HCT116 (cell line): ENCODE measurements around the gene OSBPL8. TPM values are rescaled to one million over a fixed set of nuclear protein-coding genes. Genes with fewer than 3 reads are reported as not detected.

ENCODE experiments used
- ATAC-seq: fragments of 200-7000 bp; cut with Tn5 transposase; 2 replicates; pipeline ENCODE4 v1.9.1; 2020; ENCODE audit warnings: mild to moderate bottlenecking, moderate library complexity
- BruUV-seq: library from RNA; stranded (reverse); fragments of 400-500 nt; replicated peaks from 2 replicates; lab custom pipeline; 2021; lab: Mats Ljungman, UMichigan
- CTCF ChIA-PET: fragments of 300-600 bp; sonication (Branson Sonifier 250); formaldehyde crosslinking; loops from one replicate; lab custom pipeline; 2021; ENCODE audit warnings: antibody characterized with exemption; lab: Charles Lee
- POLR2A ChIA-PET: fragments of 300-600, 350-600 bp; sonication (Branson Sonifier 250); formaldehyde crosslinking; loops from one replicate; lab custom pipeline; 2021; ENCODE audit warnings: antibody characterized with exemption; lab: Charles Lee
- RAD21 ChIA-PET, 2 experiments: fragments of 300-600 bp; sonication (Branson Sonifier 250); formaldehyde crosslinking; loops; one replicate each; lab custom pipeline; 2023; ENCODE audit warnings: low total read pairs in 2 of 2; ENCODE audit not compliant: uncharacterized antibody in 2 of 2, unreplicated experiment in 2 of 2, low non-redundant PET in 1 of 2; lab: Charles Lee
- DNase-seq: peaks from one replicate; pipeline ENCODE4 v3.0.0-alpha.2; 2010; ENCODE audit warnings: low read depth, low spot score
- H2AFZ ChIP-seq: fragments of 200-600 bp; shearing (Covaris generic), sonication (generic); 2 replicates; pipeline ENCODE4 v1.6.1; 2017; ENCODE audit warnings: low read depth, mixed run types, mixed read lengths, antibody characterized with exemption, low read length; ENCODE audit not compliant: poor library complexity, severe bottlenecking
- H3K27ac ChIP-seq: 2 replicates; pipeline ENCODE4 v1.5.1; 2012; ENCODE audit warnings: low read depth, low read length
- H3K27me3 ChIP-seq: fragments of 200-600 bp; sonication (generic); 2 replicates; pipeline ENCODE4 v1.6.1; 2016; ENCODE audit warnings: mixed run types, low read length, mixed read lengths; ENCODE audit not compliant: insufficient read depth
- H3K36me3 ChIP-seq, 2 experiments: fragments of 200-500 bp in 1 of 2; fragments of 200-600 bp in 1 of 2; sonication (Bioruptor generic) in 1 of 2; sonication (generic) in 1 of 2; 2 replicates each; pipeline versions ENCODE4 v1.5.1 to v1.6.1; 2014 to 2016; ENCODE audit warnings: low read length in 2 of 2, inconsistent platforms in 1 of 2, mixed read lengths in 1 of 2, mixed run types in 1 of 2; ENCODE audit not compliant: insufficient read depth in 2 of 2, control insufficient read depth in 1 of 2
- H3K4me1 ChIP-seq, 2 experiments: fragments of 200-600 bp in 1 of 2; sonication (generic) in 1 of 2; 2 replicates each; pipeline versions ENCODE4 v1.5.1 to v1.6.1; 2012 to 2017; ENCODE audit warnings: low read length in 2 of 2, inconsistent platforms in 1 of 2, mild to moderate bottlenecking in 1 of 2, mixed read lengths in 1 of 2, mixed run types in 1 of 2, moderate library complexity in 1 of 2; ENCODE audit not compliant: insufficient read depth in 2 of 2, control insufficient read depth in 1 of 2
- H3K4me2 ChIP-seq: fragments of 200-600 bp; sonication (generic); 2 replicates; pipeline ENCODE4 v1.6.1; 2017; ENCODE audit warnings: mixed run types, low read length, mixed read lengths
- H3K4me3 ChIP-seq, 2 experiments: fragments of 200-600 bp in 1 of 2; sonication (generic) in 1 of 2; replicated peaks in 1 of 2; 2 replicates each; pipeline ENCODE4 v1.5.1; 2011 to 2016; ENCODE audit warnings: low read length in 2 of 2, control low read depth in 1 of 2, low read depth in 1 of 2, mild to moderate bottlenecking in 1 of 2, mixed read lengths in 1 of 2, mixed run types in 1 of 2
- H3K79me2 ChIP-seq: fragments of 200-600 bp; sonication (generic); 2 replicates; pipeline ENCODE4 v1.6.1; 2017; ENCODE audit warnings: mild to moderate bottlenecking, mixed run types, low read length, moderate library complexity, mixed read lengths; ENCODE audit not compliant: insufficient read depth
- H3K9ac ChIP-seq: fragments of 200-600 bp; sonication (generic); 2 replicates; pipeline ENCODE4 v1.6.1; 2016; ENCODE audit warnings: low read length, mixed read lengths
- H3K9me2 ChIP-seq: fragments of 200-600 bp; sonication (generic), shearing (Covaris generic); 2 replicates; pipeline ENCODE4 v1.6.1; 2017; ENCODE audit warnings: mixed run types, mild to moderate bottlenecking, moderate library complexity; ENCODE audit not compliant: insufficient read depth
- H3K9me3 ChIP-seq, 2 experiments: fragments of 200-500 bp in 1 of 2; fragments of 200-600 bp in 1 of 2; sonication (Bioruptor generic) in 1 of 2; sonication (generic) in 1 of 2; 2 replicates each; pipeline ENCODE4 v1.6.1; 2014 to 2017; ENCODE audit warnings: low read length in 2 of 2, mixed read lengths in 2 of 2, inconsistent platforms in 1 of 2, low read depth in 1 of 2, mild to moderate bottlenecking in 1 of 2, mixed run types in 1 of 2, moderate library complexity in 1 of 2; ENCODE audit not compliant: control insufficient read depth in 1 of 2, insufficient read depth in 1 of 2
- H4K20me1 ChIP-seq: fragments of 200-600 bp; sonication (generic), shearing (Covaris generic); 2 replicates; pipeline ENCODE4 v1.6.1; 2017; ENCODE audit warnings: mixed run types, mild to moderate bottlenecking, moderate library complexity; ENCODE audit not compliant: insufficient read depth
- CEBPB ChIP-seq: IDR thresholded peaks from 2 replicates; pipeline ENCODE4 v1.6.1; 2012; ENCODE audit warnings: low read depth
- EGR1 ChIP-seq: IDR thresholded peaks from 2 replicates; pipeline ENCODE4 v1.6.1; 2012; ENCODE audit warnings: low read depth
- EZH2phosphoT487 ChIP-seq: fragments of 200-600 bp; IDR thresholded peaks from 2 replicates; pipeline ENCODE4 v1.6.1; 2018; ENCODE audit warnings: antibody characterized with exemption, borderline replicate concordance
- FOSL1 ChIP-seq: IDR thresholded peaks from 2 replicates; pipeline ENCODE4 v1.6.1; 2012; ENCODE audit warnings: low read depth
- JUND ChIP-seq: IDR thresholded peaks from 2 replicates; pipeline ENCODE4 v1.6.1; 2012
- MAX ChIP-seq: IDR thresholded peaks from 2 replicates; pipeline ENCODE4 v1.6.1; 2012
- POLR2A ChIP-seq: IDR thresholded peaks from 2 replicates; pipeline ENCODE4 v1.7.0; 2011; ENCODE audit warnings: borderline replicate concordance; ENCODE audit not compliant: insufficient read depth, insufficient read length; ENCODE audit errors: extremely low read depth
- POLR2AphosphoS5 ChIP-seq: IDR thresholded peaks from 2 replicates; pipeline ENCODE4 v1.6.1; 2011; ENCODE audit warnings: mild to moderate bottlenecking, low read depth, low read length, moderate library complexity
- RAD21 ChIP-seq: IDR thresholded peaks from 2 replicates; pipeline ENCODE4 v1.6.1; 2012; ENCODE audit warnings: low read depth, mild to moderate bottlenecking
- SIN3A ChIP-seq: IDR thresholded peaks from 2 replicates; pipeline ENCODE4 v1.6.1; 2012; ENCODE audit warnings: low read depth
- SP1 ChIP-seq: IDR thresholded peaks from 2 replicates; pipeline ENCODE4 v1.6.1; 2012; ENCODE audit warnings: low read depth
- SRF ChIP-seq: IDR thresholded peaks from 2 replicates; pipeline ENCODE4 v1.6.1; 2012; ENCODE audit warnings: low read depth
- TCF7L2 ChIP-seq: IDR thresholded peaks from 2 replicates; pipeline ENCODE4 v1.7.0; 2011; ENCODE audit warnings: borderline replicate concordance, inconsistent platforms; ENCODE audit not compliant: insufficient read depth, insufficient read length; ENCODE audit errors: extremely low read depth
- YY1 ChIP-seq: IDR thresholded peaks from 2 replicates; pipeline ENCODE4 v1.6.1; 2011; ENCODE audit warnings: low read length, low read depth, moderate library complexity, mild to moderate bottlenecking; ENCODE audit not compliant: insufficient replicate concordance; ENCODE audit errors: extremely low read depth
- ZBTB33 ChIP-seq: IDR thresholded peaks from 2 replicates; pipeline ENCODE4 v1.6.1; 2011; ENCODE audit warnings: mild to moderate bottlenecking, low read length, moderate library complexity; ENCODE audit not compliant: insufficient replicate concordance; ENCODE audit errors: extremely low read depth
- ZFX ChIP-seq: fragments of 450-650 bp; IDR thresholded peaks from 2 replicates; pipeline ENCODE4 v1.6.1; 2017
- ZNF274 ChIP-seq: fragments of 200-500 bp; sonication (Bioruptor generic); IDR thresholded peaks from 2 replicates; pipeline ENCODE4 v1.6.1; 2014; ENCODE audit warnings: mild to moderate bottlenecking, low read depth, low read length, inconsistent platforms
- intact Hi-C: fragments of 100-400 bp; cut with micrococcal nuclease; formaldehyde crosslinking; loops from 2 replicates; pipeline ENCODE4 v1.10.0; 2022
- total RNA-seq: library from RNA; stranded (reverse); gene quantifications from one replicate; pipeline ENCODE4 v1.2.1, GENCODE V29; 2021; ENCODE audit not compliant: unreplicated experiment
- TF ChIP-seq, protein P1 (sequence below): IDR thresholded peaks from 2 replicates; pipeline ENCODE4 v1.6.1; 2012; ENCODE audit warnings: low read depth
- TF ChIP-seq, protein P2 (sequence below), 3 experiments: fragments of 200-600 bp in 1 of 3; sonication (generic) in 1 of 3; IDR thresholded peaks in 2 of 3; conservative IDR thresholded peaks in 1 of 3; 2 replicates each; pipeline ENCODE4 v1.5.1; 2012 to 2017; ENCODE audit warnings: low read depth in 2 of 3, low read length in 2 of 3, antibody characterized with exemption in 1 of 3, borderline replicate concordance in 1 of 3, control low read depth in 1 of 3, mild to moderate bottlenecking in 1 of 3, mixed read lengths in 1 of 3, mixed run types in 1 of 3, moderate library complexity in 1 of 3; ENCODE audit not compliant: insufficient read depth in 1 of 3
- TF ChIP-seq, protein P3 (sequence below): IDR thresholded peaks from 2 replicates; pipeline ENCODE4 v1.6.1; 2012

The OSBPL8 gene
- total RNA-seq, 1 experiment from 2014 or later, result 115 TPM

- CTCF ChIA-PET, result interaction anchor here (1.5 kb wide), 1 partner anchor 604 kb away, joined by 4 read pairs; no protein-coding TSS in a partner anchor
- RAD21 ChIA-PET, result no interaction called here
- Histone ChIP-seq H3K27ac (peak overlapping the region; percentile 87), H3K4me2 (peak overlapping the region; percentile 45), H3K36me3 (no peaks in the 10 kb centered on the region), H3K27me3 (no peaks in the 10 kb centered on the region), H3K9me3 (no peaks in the 10 kb centered on the region), H4K20me1 (no peaks in the 10 kb centered on the region), H3K9me2 (no peaks in the 10 kb centered on the region), H3K4me1 (peaks cover 17 to 43% of the 10 kb centered on the region in 2 experiments), H3K4me3 (no peak overlapping the region), H3K9ac (0 out of 2 replicates have a peak overlapping the region, but pooled peaks have one; percentile 21), H2AFZ (no peak overlapping the region), H3K79me2 (no peaks in the 10 kb centered on the region)
- POLR2A ChIA-PET, result interaction anchor here (1.1 kb wide), 1 partner anchor 669 kb away, joined by 3 read pairs; no protein-coding TSS in a partner anchor
- intact Hi-C loops, result loop anchor here (1.0 to 5.0 kb wide), 3 partner anchors 602 to 692 kb away; no protein-coding TSS in a partner anchor
- ATAC-seq (peak; percentile 79), DNase-seq (peak; percentile 86)
- no TSS peak for BruUV-seq
- TF ChIP-seq YY1, result no peak
- TF ChIP-seq EGR1, result 0 out of 2 replicates have a peak, but pooled peaks have one; percentile 33
- no peak for TF ChIP-seq ZNF274
- no peak for TF ChIP-seq POLR2A
- TF ChIP-seq, protein P1, sequence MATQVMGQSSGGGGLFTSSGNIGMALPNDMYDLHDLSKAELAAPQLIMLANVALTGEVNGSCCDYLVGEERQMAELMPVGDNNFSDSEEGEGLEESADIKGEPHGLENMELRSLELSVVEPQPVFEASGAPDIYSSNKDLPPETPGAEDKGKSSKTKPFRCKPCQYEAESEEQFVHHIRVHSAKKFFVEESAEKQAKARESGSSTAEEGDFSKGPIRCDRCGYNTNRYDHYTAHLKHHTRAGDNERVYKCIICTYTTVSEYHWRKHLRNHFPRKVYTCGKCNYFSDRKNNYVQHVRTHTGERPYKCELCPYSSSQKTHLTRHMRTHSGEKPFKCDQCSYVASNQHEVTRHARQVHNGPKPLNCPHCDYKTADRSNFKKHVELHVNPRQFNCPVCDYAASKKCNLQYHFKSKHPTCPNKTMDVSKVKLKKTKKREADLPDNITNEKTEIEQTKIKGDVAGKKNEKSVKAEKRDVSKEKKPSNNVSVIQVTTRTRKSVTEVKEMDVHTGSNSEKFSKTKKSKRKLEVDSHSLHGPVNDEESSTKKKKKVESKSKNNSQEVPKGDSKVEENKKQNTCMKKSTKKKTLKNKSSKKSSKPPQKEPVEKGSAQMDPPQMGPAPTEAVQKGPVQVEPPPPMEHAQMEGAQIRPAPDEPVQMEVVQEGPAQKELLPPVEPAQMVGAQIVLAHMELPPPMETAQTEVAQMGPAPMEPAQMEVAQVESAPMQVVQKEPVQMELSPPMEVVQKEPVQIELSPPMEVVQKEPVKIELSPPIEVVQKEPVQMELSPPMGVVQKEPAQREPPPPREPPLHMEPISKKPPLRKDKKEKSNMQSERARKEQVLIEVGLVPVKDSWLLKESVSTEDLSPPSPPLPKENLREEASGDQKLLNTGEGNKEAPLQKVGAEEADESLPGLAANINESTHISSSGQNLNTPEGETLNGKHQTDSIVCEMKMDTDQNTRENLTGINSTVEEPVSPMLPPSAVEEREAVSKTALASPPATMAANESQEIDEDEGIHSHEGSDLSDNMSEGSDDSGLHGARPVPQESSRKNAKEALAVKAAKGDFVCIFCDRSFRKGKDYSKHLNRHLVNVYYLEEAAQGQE, result no peak
- no peak for TF ChIP-seq SRF
- no peak for TF ChIP-seq ZBTB33
- peak; percentile 75 for TF ChIP-seq TCF7L2
- TF ChIP-seq, protein P2, sequence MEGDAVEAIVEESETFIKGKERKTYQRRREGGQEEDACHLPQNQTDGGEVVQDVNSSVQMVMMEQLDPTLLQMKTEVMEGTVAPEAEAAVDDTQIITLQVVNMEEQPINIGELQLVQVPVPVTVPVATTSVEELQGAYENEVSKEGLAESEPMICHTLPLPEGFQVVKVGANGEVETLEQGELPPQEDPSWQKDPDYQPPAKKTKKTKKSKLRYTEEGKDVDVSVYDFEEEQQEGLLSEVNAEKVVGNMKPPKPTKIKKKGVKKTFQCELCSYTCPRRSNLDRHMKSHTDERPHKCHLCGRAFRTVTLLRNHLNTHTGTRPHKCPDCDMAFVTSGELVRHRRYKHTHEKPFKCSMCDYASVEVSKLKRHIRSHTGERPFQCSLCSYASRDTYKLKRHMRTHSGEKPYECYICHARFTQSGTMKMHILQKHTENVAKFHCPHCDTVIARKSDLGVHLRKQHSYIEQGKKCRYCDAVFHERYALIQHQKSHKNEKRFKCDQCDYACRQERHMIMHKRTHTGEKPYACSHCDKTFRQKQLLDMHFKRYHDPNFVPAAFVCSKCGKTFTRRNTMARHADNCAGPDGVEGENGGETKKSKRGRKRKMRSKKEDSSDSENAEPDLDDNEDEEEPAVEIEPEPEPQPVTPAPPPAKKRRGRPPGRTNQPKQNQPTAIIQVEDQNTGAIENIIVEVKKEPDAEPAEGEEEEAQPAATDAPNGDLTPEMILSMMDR (IDR thresholded peaks at IDR 0.05 in 2 of 3, conservative IDR thresholded peaks at IDR 0.05 in 1 of 3; ENCODE audit: borderline replicate concordance in 1 of 3, insufficient read depth in 1 of 3, low read depth in 2 of 3, low read length in 2 of 3), result no peak
- peak; percentile 97 for TF ChIP-seq SP1
- TF ChIP-seq, protein P3, sequence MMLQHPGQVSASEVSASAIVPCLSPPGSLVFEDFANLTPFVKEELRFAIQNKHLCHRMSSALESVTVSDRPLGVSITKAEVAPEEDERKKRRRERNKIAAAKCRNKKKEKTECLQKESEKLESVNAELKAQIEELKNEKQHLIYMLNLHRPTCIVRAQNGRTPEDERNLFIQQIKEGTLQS, result peak; percentile 72; the same call in 1 of the 2 replicates
- TF ChIP-seq CEBPB, result peak; percentile 93
- no peak for TF ChIP-seq EZH2phosphoT487
- TF ChIP-seq ZFX, result no peak
- peak; percentile 87 for TF ChIP-seq FOSL1
- TF ChIP-seq POLR2AphosphoS5, result peak; percentile 57
- TF ChIP-seq JUND, result peak; percentile 83
- TF ChIP-seq SIN3A, result 0 out of 2 replicates have a peak, but pooled peaks have one; percentile 46
- peak; percentile 42; the same call in 1 of the 2 replicates for TF ChIP-seq MAX
- peak; percentile 36 for TF ChIP-seq RAD21
Measured at GRCh38 chr12:76329159-76329558, 230.4 kb downstream of the OSBPL8 start.
